ENCODE results near the gene MEOX1. TPM values are rescaled to one million over a fixed set of nuclear protein-coding genes. Genes with fewer than 3 reads are reported as not detected.

MEOX1 gene
- total and polyA plus RNA-seq, 2 of the 8 experiments (the other 6 are each of a cell fraction or from before 2014, with no cell fraction given): not detected

GRCh38 chr17:43655693-43656255 lies 5.9 kb downstream of the MEOX1 start:
- Histone ChIP-seq H3K23me2 (ENCODE audit: low read depth, low read length) (no peaks in the 10 kb centered on the region), H3K79me2 (ENCODE audit: control insufficient read depth in 1 of 2, insufficient read depth in 2 of 2, low read length in 2 of 2) (no peaks in the 10 kb centered on the region), H2BK15ac (ENCODE audit: low read length) (no peak overlapping the region), H4K91ac (replicated peaks; ENCODE audit: insufficient read length, low read length) (no peak overlapping the region), H3K14ac (ENCODE audit: insufficient read length) (no peak overlapping the region), H2BK5ac (ENCODE audit: low read depth, low read length) (no peak overlapping the region), H3K27me3 (replicated peaks in 1 of 4; ENCODE audit: control insufficient read depth in 3 of 4, extremely low read depth in 1 of 4, insufficient read depth in 3 of 4, low read length in 3 of 4) (no peaks in the 10 kb centered on the region; a peak in 2 of 7 replicates), H3K4me2 (ENCODE audit: insufficient read depth in 1 of 2, low read depth in 2 of 2, low read length in 2 of 2) (peak overlapping the region in 1 of 2 experiments; percentile 49; a peak in 2 of 4 replicates), H2AFZ (ENCODE audit: low read length) (no peak overlapping the region), H2AK5ac (ENCODE audit: low read depth, low read length) (no peak overlapping the region; the same call in 1 of the 2 replicates), H3K27ac (ENCODE audit: low read depth, low read length) (no peak overlapping the region), H3K9me3 (ENCODE audit: insufficient read depth in 2 of 2, low read depth in 1 of 2, low read length in 1 of 2) (no peaks in the 10 kb centered on the region), H3K4me3 (ENCODE audit: extremely low read depth in 1 of 4, insufficient read depth in 2 of 4, low read depth in 3 of 4, low read length in 4 of 4) (peak overlapping the region in 1 of 4 experiments; percentile 32; a peak in 1 of 8 replicates), H3K4ac (replicated peaks; ENCODE audit: insufficient read length, low read depth, low read length) (no peak overlapping the region), H3K4me1 (replicated peaks in 1 of 4; ENCODE audit: control insufficient read depth in 3 of 4, insufficient read depth in 4 of 4, low read length in 3 of 4) (peaks cover 0 to 18% (median 10%) of the 10 kb centered on the region in 4 experiments; a peak in 5 of 7 replicates), H4K8ac (ENCODE audit: extremely low read depth, insufficient read depth, low read length) (no peak overlapping the region), H4K5ac (ENCODE audit: insufficient read length, low read depth, low read length) (no peak overlapping the region), H3K79me1 (ENCODE audit: low read depth, low read length) (no peaks in the 10 kb centered on the region), H3K56ac (replicated peaks; ENCODE audit: insufficient read length, low read depth, low read length) (no peak overlapping the region), H3K23ac (ENCODE audit: insufficient read length) (no peak overlapping the region), H2BK12ac (ENCODE audit: low read depth, low read length) (no peak overlapping the region), H3K36me3 (ENCODE audit: control insufficient read depth in 2 of 4, insufficient read depth in 4 of 4, low read length in 3 of 4) (no peaks in the 10 kb centered on the region), H2BK20ac (ENCODE audit: low read length) (no peak overlapping the region), H4K20me1 (replicated peaks in 1 of 2; ENCODE audit: control insufficient read depth in 1 of 2, insufficient read depth in 2 of 2, low read length in 2 of 2) (no peaks in the 10 kb centered on the region), H3K18ac (ENCODE audit: extremely low read depth, low read length) (no peak overlapping the region), H2BK120ac (replicated peaks; ENCODE audit: low read depth, low read length) (no peak overlapping the region), H3K9ac (replicated peaks in 1 of 4; ENCODE audit: extremely low read depth in 1 of 4, low read depth in 3 of 4, low read length in 3 of 4) (no peak overlapping the region)
- ChIA-PET CTCF (ENCODE audit: partially characterized antibody) (interaction anchor here (0.7 to 7.0 kb wide), 4 partner anchors 17 to 225 kb away, joined by 3 to 46 read pairs (median 5); no protein-coding TSS in a partner anchor), POLR2A (ENCODE audit: partially characterized antibody) (interaction anchor here (0.8 to 1.7 kb wide), 2 partner anchors 10 to 77 kb away, joined by 3 to 6 read pairs; no protein-coding TSS in a partner anchor)
- DNase-seq (ENCODE audit: low read depth in 1 of 2, low spot score in 2 of 2) (no peak), FAIRE-seq (no peak)
- 76% methylated on average over 5 of the region's 5 CpGs; no CpG with 5 or more reads in 1 of the 2 experiments for WGBS, 2 experiments (ENCODE audit: extremely low coverage in 1 of 2, insufficient coverage in 1 of 2, insufficient read length in 1 of 2, insufficient replicate concordance in 2 of 2, low coverage in 1 of 2, low lambda C conversion rate in 2 of 2, missing lambda C conversion rate in 1 of 2)
- TF ChIP-seq GABPA (IDR thresholded peaks at IDR 0.05; ENCODE audit: borderline replicate concordance, insufficient read depth, low read length): no peak
- TF ChIP-seq TEAD4 (IDR thresholded peaks at IDR 0.05; ENCODE audit: low read depth, low read length): no peak
- no peak for TF ChIP-seq NRF1 (IDR thresholded peaks at IDR 0.05; ENCODE audit: low read depth, low read length)
- no peak for TF ChIP-seq SP4 (IDR thresholded peaks at IDR 0.05; ENCODE audit: low read length)
- TF ChIP-seq CTCF (IDR thresholded peaks at IDR 0.05; ENCODE audit: control extremely low read depth in 1 of 3, insufficient read depth in 1 of 3, low read depth in 1 of 3, low read length in 3 of 3): no peak
- no peak for TF ChIP-seq RFX5 (IDR thresholded peaks at IDR 0.05; ENCODE audit: borderline replicate concordance, low read depth, low read length)
- TF ChIP-seq RAD21 (IDR thresholded peaks at IDR 0.05 in 1 of 2, conservative IDR thresholded peaks at IDR 0.05 in 1 of 2; ENCODE audit: low read depth in 2 of 2, low read length in 2 of 2): no peak
- TF ChIP-seq CREB1 (IDR thresholded peaks at IDR 0.05): no peak
- no peak for TF ChIP-seq SIX5 (IDR thresholded peaks at IDR 0.05; ENCODE audit: low read depth, low read length)
- TF ChIP-seq PHF8 (conservative IDR thresholded peaks at IDR 0.05; ENCODE audit: low read depth, low read length): no peak
- no peak for TF ChIP-seq CBX5 (IDR thresholded peaks at IDR 0.05; ENCODE audit: low read depth, low read length)
